HG03045 (cell line): ENCODE data around the gene PPP1R11.
A peak's percentile ranks its signal among the peaks of the same experiment; 100 is the strongest.

Experiments used
- ATAC-seq: cut with Tn5 transposase; IDR thresholded peaks from one replicate; pipeline ENCODE4 v1.9.1; 2021; ENCODE audit warnings: mild to moderate bottlenecking, moderate library complexity; ENCODE audit not compliant: unreplicated experiment

The PPP1R11 gene

DNA sequence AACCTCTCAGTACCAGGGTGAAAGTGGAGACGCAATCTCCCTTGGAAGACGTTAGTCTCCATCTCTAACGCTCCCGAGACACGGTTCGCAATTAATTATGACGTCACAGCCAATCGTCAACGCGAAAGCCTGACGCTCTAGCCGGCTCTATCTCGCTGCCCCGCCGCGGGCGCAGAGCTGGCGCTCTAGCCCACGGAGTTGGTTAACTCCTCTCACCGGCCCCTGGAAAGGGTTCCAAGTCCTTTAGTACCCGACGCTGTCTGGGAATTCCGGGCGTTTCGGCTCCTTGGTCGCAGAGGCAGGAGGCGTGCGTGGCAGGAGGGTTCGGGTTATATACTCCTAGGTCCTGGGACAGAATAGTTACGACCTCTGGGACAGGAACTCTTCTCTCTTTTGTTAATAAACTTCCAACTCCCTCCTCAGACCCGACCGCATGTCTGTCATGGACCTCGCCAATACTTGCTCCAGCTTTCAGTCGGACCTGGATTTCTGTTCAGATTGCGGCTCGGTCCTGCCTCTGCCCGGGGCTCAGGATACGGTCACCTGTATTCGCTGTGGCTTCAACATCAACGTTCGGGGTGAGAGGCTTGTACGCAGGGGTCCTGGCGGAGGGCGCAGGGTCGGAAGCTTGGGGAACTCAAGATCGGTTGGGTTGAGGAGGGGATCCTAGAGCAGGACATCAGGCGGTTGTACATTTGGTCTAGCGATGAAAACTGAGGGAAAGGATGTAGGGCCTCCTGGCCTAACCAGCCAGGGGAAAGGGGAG, 5.7 kb upstream of the PPP1R11 start, which contains the start of gene POLR1H:
Gene POLR1H (plus strand): TSS at position 174 of the 766 bp plus-strand sequence. CDS start 260 bp downstream, at position 434.
- peak; percentile 79 for ATAC-seq

DNA sequence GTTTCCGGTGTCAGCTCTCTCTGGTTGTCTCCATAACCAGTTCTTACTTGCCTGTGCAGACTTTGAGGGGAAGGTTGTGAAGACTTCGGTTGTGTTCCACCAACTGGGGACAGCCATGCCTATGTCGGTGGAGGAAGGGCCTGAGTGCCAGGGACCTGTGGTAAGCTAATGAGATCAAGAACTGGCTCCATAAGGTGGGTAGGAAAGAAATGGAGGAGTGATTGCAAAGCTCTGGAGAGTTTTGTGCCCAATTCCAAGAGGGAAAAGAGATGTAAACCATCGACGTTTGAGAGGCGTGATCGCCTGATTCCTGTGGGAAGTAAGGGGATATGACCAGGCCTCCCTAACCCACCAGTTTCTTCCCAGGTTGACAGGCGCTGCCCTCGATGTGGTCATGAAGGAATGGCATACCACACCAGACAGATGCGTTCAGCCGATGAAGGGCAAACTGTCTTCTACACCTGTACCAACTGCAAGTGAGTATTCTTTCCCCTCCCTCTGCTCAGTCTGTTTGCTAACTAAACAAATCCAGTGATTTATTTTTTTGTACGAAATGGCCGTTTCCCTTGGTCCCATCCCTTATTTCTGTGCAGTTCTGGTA, 5.0 kb upstream of the PPP1R11 start:
- no peak for ATAC-seq

DNA sequence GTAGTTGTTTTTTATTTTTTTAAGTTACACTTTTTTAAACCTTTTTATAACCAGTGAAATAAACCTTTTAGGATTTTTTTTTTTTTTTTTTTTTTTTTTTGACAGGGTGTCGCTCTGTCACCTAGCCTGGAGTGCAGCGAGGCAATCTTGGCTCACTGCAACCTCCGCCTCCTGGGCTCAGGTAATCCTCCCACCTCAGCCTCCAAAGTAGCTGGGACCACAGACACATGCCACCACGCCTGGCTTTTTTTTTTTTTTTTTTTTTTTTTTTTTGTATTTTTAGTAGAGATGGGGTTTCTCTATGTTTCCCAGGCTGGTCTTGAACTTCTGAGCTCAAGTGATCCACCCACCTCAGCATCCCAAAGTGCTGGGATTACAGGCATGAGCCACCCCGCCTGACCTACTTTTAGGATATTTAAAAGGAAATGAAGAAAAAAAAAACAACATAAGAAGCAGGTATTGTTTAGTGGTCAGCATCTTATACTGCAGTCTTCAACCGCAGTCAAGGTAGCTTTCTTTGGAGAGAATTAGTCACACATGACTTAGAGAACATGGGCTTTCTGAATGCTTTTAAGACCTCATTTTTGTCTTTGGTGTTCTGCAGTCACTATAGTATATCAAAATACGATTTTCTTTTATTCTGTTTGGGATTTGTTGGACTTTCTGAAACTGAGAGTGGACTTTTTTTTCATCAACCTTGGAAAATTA, 4.4 kb upstream of the PPP1R11 start:
- no peak for ATAC-seq

DNA sequence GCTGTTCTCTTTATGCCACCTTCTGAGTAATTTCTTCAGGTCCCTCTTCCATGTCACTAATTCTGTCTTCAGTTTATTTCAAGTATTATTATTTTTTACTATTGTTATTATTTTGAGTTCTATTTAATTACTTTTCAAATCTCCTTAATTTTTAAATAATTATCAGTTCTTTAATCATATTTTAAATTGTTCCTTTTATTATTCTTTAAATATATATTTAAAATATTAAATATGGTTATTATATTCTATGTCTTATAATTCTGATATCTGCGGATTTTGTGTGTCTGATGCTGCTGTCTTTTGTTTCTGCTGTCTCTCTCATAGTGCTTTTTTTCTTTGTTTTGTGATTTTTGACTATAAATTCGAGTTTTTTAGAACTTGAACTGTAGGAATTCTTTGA, 3.7 kb upstream of the PPP1R11 start:
- ATAC-seq = no peak

DNA sequence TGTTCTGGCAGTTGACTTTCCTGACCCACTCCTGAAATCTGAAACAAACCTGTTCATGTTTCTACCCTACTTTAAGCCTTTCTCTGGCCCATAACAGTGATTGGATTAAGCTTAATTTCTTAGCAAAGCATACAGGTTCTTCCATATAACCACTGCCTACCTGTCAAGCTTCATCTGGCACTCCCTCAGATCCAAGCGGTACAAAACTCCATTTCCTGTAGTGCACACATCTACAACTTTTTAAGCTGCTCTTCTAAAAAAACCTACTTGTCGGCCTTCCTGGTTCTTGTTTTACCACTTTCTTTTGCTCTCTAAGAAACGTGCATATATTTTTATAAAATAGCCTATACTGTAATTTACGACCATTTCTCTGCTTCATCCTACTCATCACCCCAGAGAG, 916 bp upstream of the PPP1R11 start:
- no peak for ATAC-seq

DNA sequence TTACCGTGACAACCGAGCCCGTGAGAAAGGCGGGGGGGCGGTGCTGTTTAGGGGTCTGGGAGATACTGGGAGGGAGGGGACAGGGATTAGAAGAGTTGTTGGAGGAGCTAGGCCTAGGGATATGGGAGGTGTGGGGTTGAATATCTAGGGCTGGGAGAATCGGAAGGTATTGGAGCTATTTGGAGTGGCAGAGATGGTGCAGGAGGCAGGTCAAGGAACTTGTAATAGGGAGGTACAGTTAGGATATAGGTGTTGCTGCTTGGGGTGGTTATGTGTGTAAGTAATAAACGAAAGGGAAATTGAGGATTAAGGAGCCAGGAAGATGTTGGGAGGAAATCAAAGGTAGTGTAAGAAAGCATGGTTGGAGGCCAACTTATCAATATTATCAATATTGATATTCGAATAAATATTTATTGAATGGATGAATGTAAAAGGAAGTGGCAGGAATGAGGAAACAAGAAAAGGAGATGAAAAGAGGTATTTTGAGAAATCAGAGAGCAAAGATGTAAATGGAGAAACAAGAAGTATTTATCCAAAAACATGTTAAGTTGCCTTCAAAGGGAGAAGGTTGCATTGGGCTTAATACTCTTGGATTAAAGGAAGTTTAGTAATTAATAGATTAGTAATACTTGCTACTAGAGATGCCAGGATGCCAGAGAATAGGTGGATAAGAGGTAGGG, 602 bp downstream of the PPP1R11 start:
- no peak for ATAC-seq

DNA sequence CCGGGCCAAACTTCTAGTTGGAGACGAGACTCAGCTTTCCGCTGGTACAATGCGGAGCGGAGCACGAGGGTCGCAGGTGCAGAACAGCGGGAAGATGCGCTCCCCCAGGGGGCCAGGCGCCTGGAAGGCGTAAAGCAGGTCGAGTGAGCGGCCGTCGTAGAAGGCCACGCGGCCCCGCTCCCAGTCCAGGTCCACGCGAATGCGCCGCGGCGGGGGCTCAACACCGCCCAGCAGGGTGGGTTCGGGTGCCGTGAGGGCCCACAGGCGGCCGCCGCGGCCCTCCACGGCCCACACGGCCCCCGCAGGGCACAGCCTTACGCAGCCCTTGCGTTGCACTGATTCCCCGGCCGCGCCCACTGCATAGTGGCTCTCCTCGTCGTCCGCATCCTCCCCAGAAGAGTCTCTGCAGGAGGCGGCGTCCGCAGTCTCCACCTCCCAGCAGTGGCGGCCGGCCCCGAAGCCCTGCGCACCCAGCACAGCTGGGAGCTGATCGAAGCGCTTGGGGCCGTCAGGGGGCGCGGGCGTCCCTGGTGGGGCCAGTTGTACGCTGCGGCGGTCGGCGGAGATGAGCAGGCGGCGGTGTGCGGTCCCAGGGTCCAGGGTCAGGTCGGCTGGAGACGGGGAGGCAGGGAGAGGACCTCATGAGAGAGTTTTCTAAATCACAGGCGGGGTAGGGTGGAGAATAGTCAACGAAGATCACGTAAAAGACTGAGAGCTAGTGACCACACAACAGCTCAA, 4.3 kb downstream of the PPP1R11 start:
- no peak for ATAC-seq

DNA sequence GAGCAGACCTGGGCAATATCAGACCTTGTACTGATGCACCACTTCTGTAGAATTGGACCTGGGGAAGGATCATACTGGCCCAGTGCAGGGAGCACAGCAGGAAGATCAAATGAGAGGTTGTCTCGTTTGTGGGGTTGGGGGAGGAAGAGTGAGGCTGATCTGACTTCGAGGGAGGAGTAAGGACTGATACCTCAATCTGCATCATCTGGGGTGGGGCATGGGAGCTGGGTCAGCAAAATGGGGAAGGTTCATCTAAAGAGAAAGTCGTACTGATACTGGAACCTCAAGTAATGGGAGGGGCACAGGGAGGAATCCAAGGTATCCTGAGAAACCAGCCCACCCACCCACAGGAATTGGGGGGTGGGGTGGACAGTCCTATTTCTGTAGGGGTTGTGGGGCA, 4.9 kb downstream of the PPP1R11 start:
- ATAC-seq = no peak

DNA sequence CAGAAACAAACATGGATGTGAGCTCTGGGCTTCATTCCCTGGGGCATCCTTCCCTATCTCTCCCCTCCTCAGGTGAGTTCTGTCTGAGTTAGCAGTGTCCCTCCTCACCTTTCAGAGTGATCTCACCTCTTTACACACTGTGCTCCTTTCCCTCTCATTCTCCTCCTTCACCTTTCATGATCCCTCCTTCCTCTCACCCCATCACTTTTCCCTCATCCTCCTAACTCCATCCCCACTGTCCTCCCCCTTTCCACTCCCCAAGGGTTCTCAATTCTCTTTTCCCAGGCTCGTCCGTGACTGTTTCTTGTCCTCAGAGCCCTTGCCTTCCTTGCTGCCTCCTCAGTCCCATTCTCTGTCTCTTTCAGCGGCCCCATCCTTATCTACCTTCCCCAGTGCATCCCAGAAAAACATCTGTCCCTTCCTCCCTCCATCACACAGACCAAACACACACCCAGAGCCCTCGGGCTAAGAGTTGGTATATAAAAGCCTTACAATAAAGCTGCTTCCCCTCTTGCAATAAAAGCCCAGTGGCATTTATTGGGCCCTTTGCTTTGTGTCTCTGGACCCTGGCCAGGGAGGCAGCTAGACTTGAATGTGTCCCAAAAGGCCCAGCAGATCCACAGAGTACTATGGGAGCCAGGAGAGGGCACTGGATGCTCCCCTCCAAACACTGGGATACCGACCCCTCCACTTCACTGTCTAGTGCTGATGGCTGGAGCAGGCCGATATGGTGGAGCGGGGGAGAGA, 6.7 kb downstream of the PPP1R11 start:
- ATAC-seq = no peak

DNA sequence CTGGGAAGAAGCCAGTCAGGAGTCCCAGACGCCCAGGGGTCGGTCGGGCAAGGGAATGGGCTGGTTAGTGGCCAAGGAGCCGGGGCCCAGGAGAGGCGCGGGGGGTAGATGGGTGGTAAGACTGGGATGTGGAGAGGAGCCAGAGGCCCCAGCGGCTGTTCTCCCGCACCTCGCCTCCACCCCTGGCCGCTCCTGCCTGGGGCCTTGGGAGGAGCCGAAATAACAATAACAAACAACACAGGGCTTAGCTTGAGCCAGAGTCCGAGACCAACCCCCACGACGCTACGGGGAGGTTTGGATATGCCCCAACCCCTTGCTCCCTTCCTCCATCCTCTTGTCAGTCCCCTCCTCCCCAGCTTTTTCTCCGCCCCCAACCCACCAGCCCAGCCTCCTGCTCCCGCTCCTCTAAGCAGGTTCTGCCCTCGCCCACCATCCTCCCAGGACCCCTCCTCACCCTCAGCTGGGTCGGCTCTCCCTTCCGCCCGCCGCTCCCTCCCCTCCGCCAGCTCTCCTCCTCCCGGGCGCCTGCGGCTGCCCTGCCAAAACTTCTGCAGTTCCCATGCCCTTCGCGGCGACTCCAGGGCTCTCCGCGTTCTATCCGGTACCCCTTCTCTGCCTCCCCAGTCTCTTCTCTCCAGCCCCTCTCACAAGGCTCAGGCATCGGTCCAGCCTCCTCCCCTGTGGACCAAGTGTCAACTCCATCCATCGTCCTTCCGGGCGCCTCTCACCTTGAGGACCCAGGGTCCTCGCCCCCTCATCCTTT, 7.5 kb downstream of the PPP1R11 start:
- no peak for ATAC-seq

DNA sequence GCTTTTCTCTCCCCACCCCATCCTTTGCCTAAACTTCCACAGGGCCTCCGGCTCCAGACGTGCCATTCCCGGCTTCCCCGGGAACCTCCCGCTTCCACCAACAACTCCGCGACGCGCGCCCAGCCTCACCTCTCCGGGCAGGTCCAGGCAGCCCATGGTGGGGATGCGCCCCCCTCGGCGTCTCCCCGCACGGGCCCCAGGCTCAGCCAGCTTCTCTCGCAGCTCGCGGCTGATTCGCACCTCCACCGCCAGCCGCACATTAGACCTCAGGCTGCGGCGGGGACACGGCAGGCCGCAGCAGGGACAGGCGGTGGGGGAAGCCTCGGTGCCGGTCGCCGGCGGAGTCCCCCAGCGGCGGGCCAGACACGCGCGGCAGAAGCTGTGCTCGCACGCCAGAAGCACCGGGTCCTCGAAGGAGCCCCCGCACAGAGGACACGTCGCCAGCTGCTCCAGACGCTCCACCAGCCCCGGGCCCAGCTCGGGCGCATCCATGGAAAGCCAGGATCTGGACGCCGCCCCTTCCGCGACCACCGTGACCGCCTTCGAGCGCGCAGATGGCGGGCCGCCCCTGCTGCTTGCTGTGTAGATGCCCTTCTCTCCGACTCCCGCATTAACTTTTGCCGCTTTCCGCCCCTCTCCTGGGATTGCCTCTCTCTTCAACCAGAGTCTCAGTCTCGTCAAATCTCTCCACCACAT, 8.2 kb downstream of the PPP1R11 start, which contains the start of gene RNF39:
Gene RNF39 (minus strand): TSS at position 676 of the 696 bp plus-strand sequence. CDS start 184 bp downstream, at position 492.
- no peak for ATAC-seq

DNA sequence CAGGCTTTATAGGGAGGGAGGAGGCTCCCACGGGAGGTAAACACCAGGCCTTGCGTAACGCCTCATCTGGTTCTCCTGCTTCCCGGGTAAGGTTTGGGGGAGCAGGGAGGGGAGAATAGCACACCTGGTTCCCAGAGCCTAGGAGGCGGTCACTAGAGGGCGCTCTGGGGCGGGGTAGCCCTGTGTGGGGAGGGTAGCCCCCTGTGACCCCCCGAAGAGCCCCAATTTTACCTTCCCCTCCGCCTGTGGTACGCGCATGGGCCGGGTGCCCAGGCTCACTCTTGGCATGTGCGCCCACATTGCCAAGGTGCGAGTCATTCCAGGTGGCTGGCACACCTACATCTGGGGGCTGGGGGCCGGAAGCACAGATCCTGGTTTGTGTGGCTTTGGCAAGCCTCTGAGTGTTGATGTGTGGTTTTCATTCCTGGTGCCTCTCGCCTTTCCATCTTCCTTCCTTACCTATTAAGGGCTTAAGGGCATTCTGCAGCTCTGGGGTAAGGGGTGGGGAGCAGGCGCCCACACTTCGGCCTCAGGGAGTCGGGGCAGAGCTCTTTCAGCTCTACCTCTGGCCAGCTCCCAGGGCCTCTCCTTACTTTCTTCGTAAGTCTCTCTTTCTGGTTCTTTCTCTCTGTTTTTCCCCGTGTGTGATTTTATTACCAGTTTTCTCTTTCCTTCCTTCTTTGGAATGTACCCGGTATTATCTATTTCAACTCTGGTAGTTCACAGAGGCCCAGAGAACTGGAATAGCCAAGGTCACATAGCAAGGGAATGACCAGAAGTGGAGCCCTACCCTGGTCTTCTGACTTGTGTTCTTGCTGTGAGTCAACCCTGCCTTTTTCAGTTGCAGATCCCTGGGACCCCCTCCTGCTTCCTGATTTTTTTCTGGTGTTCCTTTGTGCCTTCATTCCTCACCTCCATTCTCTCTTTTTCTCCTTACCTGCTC, 9.1 kb downstream of the PPP1R11 start:
- ATAC-seq = no peak

DNA sequence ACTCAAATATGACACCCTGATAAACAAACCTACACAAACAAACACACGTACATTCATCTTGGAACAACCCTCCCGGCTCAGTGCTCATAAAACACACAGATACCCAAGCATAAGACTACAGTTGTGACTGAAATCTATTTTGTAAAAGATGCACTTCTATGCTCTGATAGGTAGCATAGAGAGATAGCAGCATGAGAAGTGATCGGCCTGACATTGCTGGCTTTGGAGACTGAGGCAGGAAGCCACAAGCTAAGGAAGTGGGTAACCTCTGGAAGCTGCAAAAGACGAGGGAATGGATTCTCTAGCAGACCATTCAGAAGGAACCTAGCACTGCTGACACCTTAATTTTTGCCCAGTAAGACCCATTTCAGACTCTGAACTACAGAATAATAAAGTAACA, 10.2 kb downstream of the PPP1R11 start:
- no peak for ATAC-seq

DNA sequence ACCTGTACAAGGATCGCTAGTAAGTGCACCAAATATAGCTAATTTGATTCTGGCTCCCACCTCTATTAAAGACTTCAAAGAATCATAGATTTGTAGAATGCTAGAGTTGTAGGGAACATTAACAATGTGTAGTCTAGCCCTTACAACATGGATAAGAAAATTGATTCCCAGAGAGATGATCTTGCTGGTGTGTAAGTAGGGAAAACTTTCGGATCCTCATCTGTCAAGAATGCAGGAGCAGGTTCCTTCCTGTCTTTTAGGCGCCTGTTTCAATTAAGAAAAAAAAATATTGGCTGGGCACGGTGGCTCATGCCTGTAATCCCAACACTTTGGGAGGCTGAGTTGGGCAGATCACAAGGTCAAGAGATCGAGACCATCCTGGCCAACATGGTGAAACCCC, 20.9 kb downstream of the PPP1R11 start:
- no peak for ATAC-seq

DNA sequence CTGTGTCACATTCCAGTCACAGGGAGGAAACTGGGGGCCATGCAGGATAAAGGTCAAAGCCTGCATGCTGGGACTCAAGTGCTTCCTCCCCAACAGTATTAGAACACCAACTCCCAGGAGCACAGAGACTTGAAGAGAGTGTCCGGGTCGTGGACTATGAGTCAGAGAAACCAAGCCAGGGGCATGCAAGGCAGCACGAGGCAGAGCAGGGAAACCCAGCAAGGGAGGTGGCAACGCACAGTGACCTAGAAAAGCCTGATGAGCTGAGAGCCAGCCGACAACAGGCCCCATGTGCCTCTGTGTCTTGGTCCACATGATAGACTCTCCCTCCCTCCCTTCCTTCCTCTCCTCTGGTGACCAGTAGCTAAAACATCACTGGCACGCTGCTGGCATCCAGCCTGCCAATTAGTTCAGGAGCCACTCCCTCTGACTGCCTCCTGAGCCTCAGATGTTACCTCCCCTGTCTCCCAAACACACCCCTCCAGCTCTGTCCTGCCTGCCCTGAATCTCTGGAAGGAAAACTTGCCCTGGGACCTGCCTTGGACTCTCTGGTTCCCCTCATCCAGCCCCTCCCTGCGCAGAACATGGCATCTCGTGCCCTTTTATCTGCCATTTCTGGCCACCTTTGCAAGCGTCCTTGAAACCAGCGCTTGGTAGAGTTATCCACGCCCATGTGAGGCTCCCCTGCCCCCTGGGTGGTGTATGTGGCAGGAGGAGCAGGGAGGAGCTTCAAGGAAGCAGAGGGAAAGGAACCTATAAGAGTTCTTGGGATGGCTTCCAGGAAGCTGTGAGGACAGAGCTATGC, 24.8 kb downstream of the PPP1R11 start:
- no peak for ATAC-seq

DNA sequence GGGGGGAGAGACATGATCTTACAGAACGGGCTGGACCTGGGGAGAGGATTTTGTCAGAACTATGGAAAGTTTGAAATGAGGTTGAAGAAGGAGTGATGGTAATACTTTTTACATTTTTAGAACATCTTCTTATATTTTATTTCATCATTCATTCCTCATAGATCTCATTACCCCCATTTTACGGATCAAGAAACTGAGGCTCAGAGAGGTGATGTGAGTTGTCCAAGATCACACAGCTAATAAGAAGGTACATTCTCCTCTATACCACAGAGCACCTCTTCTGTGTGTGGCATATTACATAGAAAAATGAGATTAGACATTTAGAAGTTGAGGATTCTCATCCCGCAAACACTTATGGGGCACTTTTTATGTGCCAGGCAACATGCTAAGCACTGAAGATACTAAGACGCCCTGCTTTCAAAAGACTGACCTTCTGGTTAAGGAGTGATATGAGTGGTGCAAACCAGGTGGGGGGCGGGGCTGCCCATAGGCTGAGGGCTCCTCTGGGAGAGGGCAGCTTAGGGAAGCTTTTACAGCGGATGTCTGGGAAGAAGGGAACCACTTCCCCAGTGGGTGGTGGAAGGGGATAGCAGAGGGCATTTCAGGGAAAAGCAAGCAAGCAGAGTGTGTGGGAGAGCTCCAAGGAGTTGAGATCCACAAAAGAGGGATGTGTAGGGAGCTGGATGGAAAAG, 26.0 kb downstream of the PPP1R11 start:
- no peak for ATAC-seq
